Neural cell (in vitro differentiated cells): Measurements from ENCODE around the gene NHS.

Experiments
- EP300 ChIP-seq: fragments of 450-650 bp; conservative IDR thresholded peaks from 2 replicates; pipeline ENCODE4 v1.6.1; 2014; ENCODE audit warnings: antibody characterized with exemption, mild to moderate bottlenecking, moderate library complexity; ENCODE audit not compliant: poor library complexity, severe bottlenecking
- MXI1 ChIP-seq: fragments of 450-650 bp; conservative IDR thresholded peaks from 2 replicates; pipeline ENCODE4 v1.6.1; 2014; ENCODE audit warnings: antibody characterized with exemption, mild to moderate bottlenecking; ENCODE audit not compliant: poor library complexity, severe bottlenecking
- POLR2AphosphoS5 ChIP-seq: IDR thresholded peaks from 2 replicates; pipeline ENCODE4 v1.6.1; 2012
- TF ChIP-seq, protein P1 (sequence below): fragments of 450-650 bp; IDR thresholded peaks from 2 replicates; pipeline ENCODE4 v1.5.1; 2014; ENCODE audit warnings: antibody characterized with exemption, mild to moderate bottlenecking, moderate library complexity; ENCODE audit not compliant: poor library complexity, severe bottlenecking
- TF ChIP-seq, protein P2 (sequence below): IDR thresholded peaks from 2 replicates; pipeline ENCODE4 v1.6.1; 2012; ENCODE audit warnings: borderline replicate concordance

DNA sequence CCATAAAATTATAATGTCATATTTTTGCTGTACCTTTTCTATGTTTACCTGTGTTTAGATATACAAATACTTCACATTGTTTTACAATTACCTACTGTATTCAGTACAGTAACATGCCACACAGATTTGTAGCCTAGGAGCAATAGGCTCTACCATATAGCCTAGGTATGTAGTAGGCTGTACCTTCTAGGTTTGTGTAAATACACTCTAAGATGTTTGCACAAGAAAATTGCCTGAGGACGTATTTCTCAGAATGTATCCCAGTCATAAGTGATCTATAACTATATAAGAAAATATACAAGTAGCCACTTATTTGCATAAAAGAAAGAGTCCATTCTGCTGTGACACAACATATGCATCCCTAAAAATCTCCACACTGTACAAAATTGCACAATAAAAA lies 326.0 kb downstream of the NHS start:
- TF ChIP-seq EP300 (no peak), MXI1 (no peak), POLR2AphosphoS5 (no peak)
- TF ChIP-seq, protein P1, sequence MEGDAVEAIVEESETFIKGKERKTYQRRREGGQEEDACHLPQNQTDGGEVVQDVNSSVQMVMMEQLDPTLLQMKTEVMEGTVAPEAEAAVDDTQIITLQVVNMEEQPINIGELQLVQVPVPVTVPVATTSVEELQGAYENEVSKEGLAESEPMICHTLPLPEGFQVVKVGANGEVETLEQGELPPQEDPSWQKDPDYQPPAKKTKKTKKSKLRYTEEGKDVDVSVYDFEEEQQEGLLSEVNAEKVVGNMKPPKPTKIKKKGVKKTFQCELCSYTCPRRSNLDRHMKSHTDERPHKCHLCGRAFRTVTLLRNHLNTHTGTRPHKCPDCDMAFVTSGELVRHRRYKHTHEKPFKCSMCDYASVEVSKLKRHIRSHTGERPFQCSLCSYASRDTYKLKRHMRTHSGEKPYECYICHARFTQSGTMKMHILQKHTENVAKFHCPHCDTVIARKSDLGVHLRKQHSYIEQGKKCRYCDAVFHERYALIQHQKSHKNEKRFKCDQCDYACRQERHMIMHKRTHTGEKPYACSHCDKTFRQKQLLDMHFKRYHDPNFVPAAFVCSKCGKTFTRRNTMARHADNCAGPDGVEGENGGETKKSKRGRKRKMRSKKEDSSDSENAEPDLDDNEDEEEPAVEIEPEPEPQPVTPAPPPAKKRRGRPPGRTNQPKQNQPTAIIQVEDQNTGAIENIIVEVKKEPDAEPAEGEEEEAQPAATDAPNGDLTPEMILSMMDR, result no peak
- TF ChIP-seq, protein P2, sequence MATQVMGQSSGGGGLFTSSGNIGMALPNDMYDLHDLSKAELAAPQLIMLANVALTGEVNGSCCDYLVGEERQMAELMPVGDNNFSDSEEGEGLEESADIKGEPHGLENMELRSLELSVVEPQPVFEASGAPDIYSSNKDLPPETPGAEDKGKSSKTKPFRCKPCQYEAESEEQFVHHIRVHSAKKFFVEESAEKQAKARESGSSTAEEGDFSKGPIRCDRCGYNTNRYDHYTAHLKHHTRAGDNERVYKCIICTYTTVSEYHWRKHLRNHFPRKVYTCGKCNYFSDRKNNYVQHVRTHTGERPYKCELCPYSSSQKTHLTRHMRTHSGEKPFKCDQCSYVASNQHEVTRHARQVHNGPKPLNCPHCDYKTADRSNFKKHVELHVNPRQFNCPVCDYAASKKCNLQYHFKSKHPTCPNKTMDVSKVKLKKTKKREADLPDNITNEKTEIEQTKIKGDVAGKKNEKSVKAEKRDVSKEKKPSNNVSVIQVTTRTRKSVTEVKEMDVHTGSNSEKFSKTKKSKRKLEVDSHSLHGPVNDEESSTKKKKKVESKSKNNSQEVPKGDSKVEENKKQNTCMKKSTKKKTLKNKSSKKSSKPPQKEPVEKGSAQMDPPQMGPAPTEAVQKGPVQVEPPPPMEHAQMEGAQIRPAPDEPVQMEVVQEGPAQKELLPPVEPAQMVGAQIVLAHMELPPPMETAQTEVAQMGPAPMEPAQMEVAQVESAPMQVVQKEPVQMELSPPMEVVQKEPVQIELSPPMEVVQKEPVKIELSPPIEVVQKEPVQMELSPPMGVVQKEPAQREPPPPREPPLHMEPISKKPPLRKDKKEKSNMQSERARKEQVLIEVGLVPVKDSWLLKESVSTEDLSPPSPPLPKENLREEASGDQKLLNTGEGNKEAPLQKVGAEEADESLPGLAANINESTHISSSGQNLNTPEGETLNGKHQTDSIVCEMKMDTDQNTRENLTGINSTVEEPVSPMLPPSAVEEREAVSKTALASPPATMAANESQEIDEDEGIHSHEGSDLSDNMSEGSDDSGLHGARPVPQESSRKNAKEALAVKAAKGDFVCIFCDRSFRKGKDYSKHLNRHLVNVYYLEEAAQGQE, result no peak
